Neuron (in vitro differentiated cells): ENCODE data around the gene SLMAP.

Source experiments
- H2AFZ ChIP-seq: one replicate; pipeline ENCODE4 v1.6.1; 2013; ENCODE audit warnings: low read depth, mild to moderate bottlenecking, inconsistent platforms, low read length, moderate library complexity
- H3K27me3 ChIP-seq: one replicate; pipeline ENCODE4 v1.6.1; 2013; ENCODE audit warnings: low read length; ENCODE audit not compliant: insufficient read depth
- H3K36me3 ChIP-seq: one replicate; pipeline ENCODE4 v1.6.1; 2013; ENCODE audit warnings: low read length; ENCODE audit not compliant: insufficient read depth
- H3K4me1 ChIP-seq: one replicate; pipeline ENCODE4 v1.6.1; 2013; ENCODE audit warnings: low read length; ENCODE audit not compliant: insufficient read depth
- H3K4me3 ChIP-seq: 2 replicates; pipeline ENCODE4 v1.5.1; 2013; ENCODE audit warnings: mild to moderate bottlenecking, low read length, moderate library complexity
- H3K9me3 ChIP-seq: one replicate; pipeline ENCODE4 v1.6.1; 2013; ENCODE audit warnings: low read length

Gene SLMAP

GRCh38 chr3:57933602-57934001, 177.5 kb downstream of the SLMAP start:
- Histone ChIP-seq H3K27me3 (no peaks in the 10 kb centered on the region), H3K36me3 (no peaks in the 10 kb centered on the region), H3K4me3 (no peak overlapping the region), H3K9me3 (no peaks in the 10 kb centered on the region), H3K4me1 (no peaks in the 10 kb centered on the region), H2AFZ (no peak overlapping the region)

- Histone ChIP-seq H3K4me1 (no peaks in the 10 kb centered on the region), H2AFZ (no peak overlapping the region), H3K9me3 (no peaks in the 10 kb centered on the region), H3K4me3 (no peak overlapping the region), H3K27me3 (no peaks in the 10 kb centered on the region), H3K36me3 (no peaks in the 10 kb centered on the region)
Observed at GRCh38 chr3:57934373-57934772, 178.3 kb downstream of the SLMAP start.

- Histone ChIP-seq H2AFZ (no peak overlapping the region), H3K9me3 (no peaks in the 10 kb centered on the region), H3K4me3 (no peak overlapping the region), H3K36me3 (no peaks in the 10 kb centered on the region), H3K4me1 (no peaks in the 10 kb centered on the region), H3K27me3 (no peaks in the 10 kb centered on the region)
Observed at GRCh38 chr3:57935539-57935938, 179.4 kb downstream of the SLMAP start.

- peaks cover 3% of the 10 kb centered on the region for H3K9me3 ChIP-seq
- H2AFZ ChIP-seq = no peak overlapping the region
- H3K4me3 ChIP-seq = no peak overlapping the region
- H3K27me3 ChIP-seq = no peaks in the 10 kb centered on the region
- H3K36me3 ChIP-seq = no peaks in the 10 kb centered on the region
- H3K4me1 ChIP-seq = no peaks in the 10 kb centered on the region
Observed at GRCh38 chr3:57937092-57937491, 181.0 kb downstream of the SLMAP start.

GRCh38 chr3:57939775-57940174, 183.7 kb downstream of the SLMAP start:
- Histone ChIP-seq H3K36me3 (no peaks in the 10 kb centered on the region), H3K4me3 (no peak overlapping the region), H3K27me3 (no peaks in the 10 kb centered on the region), H2AFZ (no peak overlapping the region), H3K4me1 (no peaks in the 10 kb centered on the region), H3K9me3 (peaks cover 3% of the 10 kb centered on the region)

GRCh38 chr3:57942388-57942787, 186.3 kb downstream of the SLMAP start:
- no peaks in the 10 kb centered on the region for H3K36me3 ChIP-seq
- H3K27me3 ChIP-seq = no peaks in the 10 kb centered on the region
- no peaks in the 10 kb centered on the region for H3K4me1 ChIP-seq
- H2AFZ ChIP-seq = no peak overlapping the region
- H3K9me3 ChIP-seq = peaks cover 3% of the 10 kb centered on the region
- no peak overlapping the region for H3K4me3 ChIP-seq

- Histone ChIP-seq H3K4me1 (peaks cover 2% of the 10 kb centered on the region), H3K36me3 (no peaks in the 10 kb centered on the region), H3K27me3 (no peaks in the 10 kb centered on the region), H3K4me3 (no peak overlapping the region), H2AFZ (no peak overlapping the region), H3K9me3 (peaks cover 3% of the 10 kb centered on the region)
Observed at GRCh38 chr3:57942872-57943283, 186.8 kb downstream of the SLMAP start.

GRCh38 chr3:57943525-57944495, 187.7 kb downstream of the SLMAP start:
- Histone ChIP-seq H2AFZ (no peak overlapping the region), H3K4me1 (peaks cover 12% of the 10 kb centered on the region), H3K27me3 (no peaks in the 10 kb centered on the region), H3K9me3 (peaks cover 3% of the 10 kb centered on the region), H3K4me3 (no peak overlapping the region), H3K36me3 (no peaks in the 10 kb centered on the region)

- Histone ChIP-seq H3K4me3 (no peak overlapping the region), H3K36me3 (no peaks in the 10 kb centered on the region), H2AFZ (no peak overlapping the region), H3K9me3 (no peaks in the 10 kb centered on the region), H3K27me3 (no peaks in the 10 kb centered on the region), H3K4me1 (peaks cover 27% of the 10 kb centered on the region)
Observed at GRCh38 chr3:57946970-57947381, 190.9 kb downstream of the SLMAP start.

- Histone ChIP-seq H3K36me3 (no peaks in the 10 kb centered on the region), H3K4me1 (peaks cover 33% of the 10 kb centered on the region), H3K9me3 (no peaks in the 10 kb centered on the region), H3K27me3 (no peaks in the 10 kb centered on the region), H3K4me3 (no peak overlapping the region), H2AFZ (peak overlapping the region; percentile 6)
Observed at GRCh38 chr3:57948080-57948671, 192.1 kb downstream of the SLMAP start.

GRCh38 chr3:57948781-57949242, 192.7 kb downstream of the SLMAP start:
- Histone ChIP-seq H3K4me1 (peaks cover 33% of the 10 kb centered on the region), H2AFZ (peak overlapping the region; percentile 6), H3K36me3 (no peaks in the 10 kb centered on the region), H3K27me3 (no peaks in the 10 kb centered on the region), H3K4me3 (no peak overlapping the region), H3K9me3 (no peaks in the 10 kb centered on the region)

GRCh38 chr3:57949344-57949743, 193.2 kb downstream of the SLMAP start:
- no peaks in the 10 kb centered on the region for H3K27me3 ChIP-seq
- no peaks in the 10 kb centered on the region for H3K9me3 ChIP-seq
- H3K36me3 ChIP-seq = no peaks in the 10 kb centered on the region
- no peak overlapping the region for H2AFZ ChIP-seq
- H3K4me1 ChIP-seq = peaks cover 33% of the 10 kb centered on the region
- H3K4me3 ChIP-seq = no peak overlapping the region

- Histone ChIP-seq H3K9me3 (no peaks in the 10 kb centered on the region), H3K4me1 (peaks cover 33% of the 10 kb centered on the region), H3K36me3 (no peaks in the 10 kb centered on the region), H2AFZ (no peak overlapping the region), H3K27me3 (no peaks in the 10 kb centered on the region), H3K4me3 (no peak overlapping the region)
Observed at GRCh38 chr3:57949785-57950615, 193.9 kb downstream of the SLMAP start.
